DMS53 (cell line): ENCODE measurements around the gene TXNIP.

Experiments
- DNase-seq: peaks from one replicate; lab custom pipeline; 2025; lab: John Stamatoyannopoulos, UW

Gene TXNIP

DNA sequence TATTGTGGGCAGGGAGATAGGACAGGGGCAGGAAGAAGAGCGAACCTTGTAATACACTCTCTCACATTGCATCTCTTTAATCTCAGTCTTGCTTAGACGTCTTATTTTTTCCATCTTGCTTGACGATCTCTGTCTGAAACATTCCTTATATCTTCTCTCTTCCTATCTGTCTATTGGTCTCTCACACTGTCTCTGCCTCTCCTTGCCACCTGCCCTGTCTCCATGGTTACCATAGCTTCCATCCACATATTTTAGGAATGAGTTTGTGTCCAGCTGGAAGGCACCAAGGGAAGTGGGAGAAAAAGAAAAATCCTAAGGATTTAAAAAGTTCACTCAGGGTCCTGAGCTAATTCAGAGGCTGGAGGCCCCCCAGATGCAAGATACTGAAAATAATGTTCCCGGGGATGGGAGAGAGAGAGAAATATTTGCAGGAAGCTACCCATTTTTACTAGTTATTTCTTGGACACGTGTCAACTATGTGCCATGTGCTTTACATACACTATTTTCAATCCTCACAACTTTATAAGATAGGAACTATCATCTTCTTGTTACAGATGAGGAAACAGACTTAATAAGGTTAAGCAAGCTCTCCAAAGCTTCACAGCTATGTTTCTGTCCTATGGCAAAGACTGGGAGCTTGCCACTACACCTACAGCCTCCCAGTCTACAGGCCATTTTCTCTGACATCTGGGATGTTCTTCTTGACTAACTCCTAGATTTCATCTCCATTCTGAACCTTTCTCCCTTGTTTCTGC, 32.9 kb downstream of the TXNIP start:
- DNase-seq = peak; percentile 84

DNA sequence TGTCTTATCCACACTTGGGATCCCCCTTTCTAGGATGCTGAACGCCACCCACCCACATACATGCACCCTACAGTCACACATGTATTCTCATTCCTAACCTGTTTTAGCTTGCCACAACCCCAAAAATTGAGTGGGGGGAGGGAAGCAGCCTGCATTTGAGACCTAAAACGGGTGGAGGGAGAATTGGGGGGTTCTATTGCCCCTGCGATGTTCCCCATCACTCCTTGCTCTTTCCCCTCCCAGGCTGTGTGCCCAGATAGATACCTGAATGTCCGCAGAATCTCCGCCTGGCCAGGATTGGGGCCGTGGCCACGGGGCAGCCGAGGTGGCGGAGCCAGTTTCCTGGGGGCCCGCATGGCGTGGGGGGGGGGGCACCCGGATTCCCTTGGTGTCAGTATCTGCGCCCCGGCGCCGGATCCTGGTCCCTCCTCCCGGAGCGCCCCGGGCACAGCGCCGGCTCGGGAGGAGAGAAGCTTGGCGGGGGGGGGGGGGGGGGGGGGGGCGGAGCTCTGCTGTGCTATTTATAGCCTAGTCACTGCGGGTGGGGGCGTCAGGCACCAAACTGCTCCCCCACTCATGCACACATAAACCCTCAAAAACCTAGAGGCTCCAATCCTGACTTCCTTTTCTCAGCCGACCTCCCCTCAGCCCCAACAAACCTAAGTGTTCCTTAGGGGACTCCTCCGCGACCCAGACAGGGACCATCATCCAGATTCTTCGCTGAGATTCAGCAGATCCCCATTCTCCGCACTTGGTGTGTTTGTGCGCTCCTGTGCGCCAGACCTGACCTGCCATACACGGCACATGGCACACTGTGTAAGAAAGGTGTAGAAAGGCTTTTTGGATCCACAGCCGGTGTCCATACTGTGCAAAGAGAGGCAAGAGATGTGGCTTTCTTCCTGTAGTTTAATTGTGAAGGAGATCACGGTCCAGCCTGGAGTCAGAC, 33.9 kb downstream of the TXNIP start:
- DNase-seq = peak; percentile 66

DNA sequence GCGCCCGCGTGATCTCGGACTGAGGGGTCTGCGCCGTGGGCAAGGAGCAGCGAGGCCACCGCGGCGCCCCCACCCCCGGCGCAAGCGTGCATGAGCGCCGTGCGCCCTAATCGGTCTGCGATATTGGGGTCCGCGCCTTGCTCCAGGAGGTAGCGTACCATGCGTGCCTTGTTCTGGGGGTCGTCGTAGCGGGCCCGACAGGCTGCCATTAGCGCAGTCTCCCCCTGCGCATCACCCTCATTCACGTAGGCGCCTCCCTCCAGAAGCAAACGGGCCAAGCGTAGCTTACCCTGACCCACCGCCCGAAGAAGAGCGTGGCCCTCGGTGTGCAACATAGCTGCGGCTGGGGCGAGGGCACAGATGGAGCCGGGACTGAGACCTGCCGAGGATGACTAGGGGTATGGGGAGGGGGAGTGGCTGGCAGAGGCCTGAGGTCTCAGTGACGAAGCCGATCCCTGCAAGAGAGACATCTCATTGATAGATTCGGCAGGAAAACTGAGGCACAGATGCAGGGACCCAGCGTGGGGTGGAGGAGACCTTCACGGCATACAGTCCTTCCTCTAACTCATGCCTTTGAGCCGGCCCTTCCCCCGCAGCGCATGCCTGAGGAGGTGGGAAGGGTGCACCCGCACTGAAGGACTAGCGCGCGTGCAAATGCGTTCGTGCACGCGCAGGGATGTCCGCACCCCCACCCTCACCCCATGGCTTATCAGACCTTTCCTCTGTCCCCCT, 34.8 kb downstream of the TXNIP start:
- peak; percentile 63 for DNase-seq

DNA sequence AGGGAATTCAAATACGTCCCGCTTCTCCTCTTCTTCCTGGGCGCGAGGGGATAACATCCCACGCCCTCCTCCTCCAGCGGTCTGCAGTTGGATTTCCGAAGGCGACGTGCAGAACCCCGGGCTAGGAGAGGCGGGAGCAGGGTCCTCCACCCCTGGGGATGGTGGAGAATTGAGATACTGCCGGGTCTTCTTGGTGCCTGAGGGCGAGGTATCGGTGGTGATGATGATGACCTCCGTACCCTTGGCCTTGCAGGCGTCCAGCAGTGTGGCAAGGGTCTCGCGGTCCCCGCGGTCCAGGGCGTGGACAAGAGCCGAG, 35.3 kb downstream of the TXNIP start:
- DNase-seq = peak; percentile 34

DNA sequence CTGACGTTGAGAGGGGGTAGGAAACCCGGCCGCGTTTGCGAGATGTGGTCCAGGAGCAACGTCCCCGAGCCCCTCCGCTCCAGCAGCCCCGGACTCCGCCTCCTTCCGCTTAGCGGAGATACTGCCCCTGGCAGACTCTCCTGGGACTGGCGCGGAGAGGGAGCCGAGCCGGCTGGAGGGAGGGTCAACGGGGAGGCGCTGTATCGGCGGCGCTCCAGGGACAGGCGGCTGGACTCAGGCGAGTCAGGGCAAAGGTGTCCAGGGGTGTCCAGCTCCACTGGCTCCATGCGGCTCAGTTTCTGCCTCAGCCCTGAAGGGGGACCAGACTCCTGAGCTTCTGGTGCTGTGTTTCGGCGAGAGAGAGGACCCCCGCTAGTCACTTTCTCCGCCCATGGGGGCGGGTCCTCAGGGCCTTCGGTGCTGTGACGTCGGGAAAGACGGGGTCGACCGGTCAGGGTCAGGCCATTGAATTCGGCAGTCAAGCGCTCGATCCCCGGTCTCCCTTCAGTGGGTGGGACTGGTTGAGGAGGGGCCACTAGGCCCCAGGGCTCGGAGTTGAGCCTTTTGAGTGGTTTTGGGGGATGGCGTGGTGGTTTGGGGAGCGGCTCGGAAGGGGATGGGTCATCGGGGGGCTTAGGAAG, 35.8 kb downstream of the TXNIP start:
- peak; percentile 83 for DNase-seq

DNA sequence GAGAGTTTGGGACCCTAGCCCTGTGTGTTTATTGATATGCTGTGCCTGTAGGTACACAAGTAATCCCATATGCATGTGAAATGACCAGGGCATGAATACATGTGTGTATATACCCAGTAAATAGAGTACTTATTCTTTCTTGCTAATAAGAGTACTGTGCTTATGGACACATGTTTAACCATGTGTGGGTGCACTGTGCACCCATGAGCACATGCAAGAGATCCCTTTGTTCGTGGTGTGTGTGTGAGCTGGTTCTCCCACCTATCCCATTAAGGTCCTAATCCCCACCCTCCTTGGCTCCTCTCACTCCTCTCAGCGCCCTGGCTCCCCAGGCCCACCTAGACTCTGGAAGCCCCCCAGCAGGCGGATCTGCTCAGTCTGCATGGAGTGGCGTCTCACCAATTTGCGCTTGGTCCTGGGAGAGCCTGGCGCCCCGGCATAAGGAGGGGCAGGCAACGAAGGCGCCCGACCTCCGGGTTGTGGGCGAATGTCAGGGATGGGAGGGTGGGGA, 36.4 kb downstream of the TXNIP start:
- peak; percentile 36 for DNase-seq

DNA sequence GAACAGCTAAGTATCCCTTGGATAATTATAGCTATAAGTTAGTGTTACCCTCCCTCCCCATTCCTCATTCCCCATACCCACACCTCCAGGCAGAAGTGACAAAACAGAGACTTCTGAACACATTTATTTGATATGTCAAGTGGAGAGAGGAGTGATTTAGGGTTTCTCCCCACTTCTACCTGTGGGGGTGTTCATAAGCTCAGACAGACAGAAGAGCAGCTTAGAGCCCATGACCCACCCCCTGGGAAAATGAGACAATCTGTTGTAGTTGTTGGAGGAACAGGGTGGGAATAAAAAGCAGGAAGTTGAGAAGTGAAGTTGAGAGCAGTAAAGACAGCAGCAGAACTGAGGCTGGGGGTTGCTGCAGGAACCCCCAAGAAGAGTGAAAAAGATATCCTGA, 37.0 kb downstream of the TXNIP start:
- no peak for DNase-seq

DNA sequence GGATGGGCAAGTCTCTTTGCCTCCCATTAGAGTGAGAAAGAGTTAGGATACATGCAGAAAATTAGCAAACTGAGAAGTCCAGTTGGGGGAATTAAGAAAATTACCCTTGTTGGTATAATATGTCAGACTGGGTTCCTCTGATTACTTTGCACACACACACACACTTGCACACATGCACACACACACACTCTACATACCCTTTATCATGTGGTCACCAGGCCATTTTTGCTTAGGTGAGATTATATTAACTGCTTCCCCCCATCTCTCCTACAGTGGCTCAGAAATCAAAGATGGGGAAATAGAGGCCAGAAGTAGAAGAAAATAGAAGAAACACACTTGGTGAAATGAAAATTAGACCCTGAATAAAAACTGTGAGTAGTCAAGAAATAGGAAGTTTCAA, 37.6 kb downstream of the TXNIP start:
- no peak for DNase-seq

DNA sequence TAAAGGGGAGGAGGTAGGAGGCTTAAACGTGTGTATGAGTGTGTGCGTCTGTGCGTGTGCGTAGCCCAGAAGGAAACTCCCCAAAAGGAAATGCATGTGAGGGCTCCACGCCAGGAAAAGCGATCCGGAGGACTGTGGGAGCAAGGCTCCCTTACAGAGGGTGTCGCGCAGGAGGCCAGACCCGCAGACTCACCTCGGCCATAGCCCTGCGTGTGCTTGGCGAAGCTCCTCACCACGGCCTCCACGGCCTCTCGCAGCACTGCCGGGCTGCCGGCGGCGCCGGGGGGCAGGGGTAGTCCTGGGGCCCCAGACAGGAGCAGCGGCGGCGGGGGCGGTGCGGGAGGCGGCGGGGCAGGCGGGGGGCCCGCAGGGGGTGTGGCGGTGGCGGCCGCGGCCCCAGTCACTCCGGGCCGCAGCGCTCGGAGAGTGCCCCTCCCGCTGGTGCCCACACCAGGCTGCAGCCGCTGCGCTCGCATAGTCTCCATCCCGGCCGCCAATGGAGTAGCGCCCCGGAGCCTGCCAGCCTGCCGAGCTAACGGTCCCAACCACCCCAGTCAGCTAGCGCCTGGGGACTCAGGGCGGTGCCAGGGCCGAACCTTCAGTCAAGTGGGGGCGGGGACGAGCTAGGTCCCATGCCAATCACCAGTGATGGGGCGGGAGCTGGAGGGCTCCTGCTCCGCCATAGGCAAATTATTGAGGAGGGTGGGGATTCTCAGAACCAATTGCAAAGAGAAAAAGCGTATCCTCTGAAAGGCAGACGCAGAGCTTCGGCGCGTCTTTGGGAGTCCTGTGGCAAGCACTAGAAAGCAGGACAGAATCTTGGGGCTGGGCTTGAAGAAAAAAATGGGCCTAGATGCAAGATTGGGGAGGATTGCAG, 38.7 kb downstream of the TXNIP start, which contains the start of gene LIX1L:
Gene LIX1L, minus strand, starts transcription at position 575 of the 877 bp plus-strand sequence. Its CDS starts 90 bp downstream, at position 485.
- peak; percentile 99 for DNase-seq

DNA sequence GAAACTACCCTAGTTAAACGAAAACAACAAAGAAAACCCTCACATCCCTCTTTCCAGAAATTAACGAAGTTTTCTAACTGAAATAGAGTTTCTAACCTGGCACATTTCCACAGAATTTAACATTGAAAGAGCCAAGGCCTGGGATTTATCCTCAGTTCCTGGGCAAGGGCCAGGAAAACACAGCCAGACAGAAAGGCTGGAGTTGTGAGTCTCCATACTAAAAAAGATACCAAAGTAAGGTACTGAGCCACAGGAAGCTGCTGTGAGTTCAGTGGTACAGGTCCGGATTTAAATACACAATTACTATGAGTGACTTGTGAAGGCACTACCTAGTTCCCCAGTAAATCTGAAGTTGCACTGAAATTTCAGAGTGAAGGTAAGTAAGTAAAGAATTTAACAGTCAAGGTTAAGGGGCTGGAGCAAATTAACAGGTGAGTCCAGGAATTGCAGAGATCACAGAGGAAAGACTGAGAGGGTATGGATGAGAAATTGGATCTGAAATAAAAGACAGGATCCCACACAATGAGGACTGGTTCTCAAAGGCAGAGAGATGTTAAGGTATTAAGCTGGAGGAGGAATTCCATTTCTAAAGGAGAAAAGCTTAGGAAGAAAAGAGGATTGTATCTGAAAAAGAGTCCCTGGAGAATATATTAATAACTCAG, 39.5 kb downstream of the TXNIP start:
- peak; percentile 40 for DNase-seq

DNA sequence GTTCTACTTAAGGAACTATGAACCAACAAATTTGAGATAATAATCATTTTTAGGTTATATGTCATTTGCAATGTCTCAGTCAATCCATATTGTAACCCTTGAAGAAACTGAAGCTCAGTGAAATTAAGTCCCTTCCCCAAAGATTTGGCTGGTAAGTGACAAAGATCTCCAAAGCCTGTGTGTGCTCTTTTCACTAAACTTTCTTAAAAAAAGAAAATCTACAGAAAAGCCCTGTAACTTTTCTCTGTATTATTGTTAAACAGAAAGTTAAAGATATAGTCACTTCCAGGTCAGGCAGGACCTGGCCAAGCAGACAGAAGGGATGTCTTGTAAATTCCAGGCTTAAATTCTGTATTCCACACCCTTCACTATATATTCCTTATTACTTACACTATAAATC, 40.0 kb downstream of the TXNIP start:
- no peak for DNase-seq

DNA sequence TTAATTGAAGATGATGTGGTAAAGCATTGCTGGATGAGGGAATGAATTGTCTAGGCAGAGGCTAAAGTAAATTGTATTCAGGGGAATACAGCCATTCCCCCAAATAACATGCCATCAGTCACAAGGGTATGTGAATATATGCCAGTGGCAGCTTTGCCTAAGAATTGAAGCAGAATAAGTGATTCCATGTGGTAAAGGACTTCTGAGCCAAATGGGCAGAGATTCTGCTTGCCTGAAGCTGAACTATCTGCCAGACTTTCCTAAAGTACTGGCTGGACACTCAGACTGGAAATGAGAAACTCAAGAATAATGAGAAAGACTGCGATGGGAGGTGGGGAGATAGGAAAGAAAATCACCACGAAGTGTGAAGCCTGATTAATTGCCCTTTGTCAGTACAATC, 40.9 kb downstream of the TXNIP start:
- DNase-seq = no peak

DNA sequence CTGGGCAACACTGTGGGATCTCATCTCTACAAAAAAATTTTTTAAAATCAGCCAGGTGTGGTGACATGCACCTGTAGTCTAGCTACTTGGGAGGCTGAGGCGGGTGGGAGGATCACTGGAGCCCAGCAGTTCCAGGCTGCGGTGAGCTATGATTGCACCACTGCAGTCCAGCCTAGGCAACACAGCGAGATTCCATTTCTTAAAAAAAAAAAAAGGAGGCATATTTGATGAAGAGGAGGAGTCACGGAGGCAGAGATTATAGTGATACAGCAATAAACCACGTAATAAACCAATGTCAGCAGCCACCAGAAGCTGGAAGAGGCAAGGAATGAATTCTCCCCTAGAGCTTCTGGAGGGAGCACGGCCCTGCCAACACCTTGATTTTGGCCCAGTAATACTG, 42.5 kb downstream of the TXNIP start:
- no peak for DNase-seq

DNA sequence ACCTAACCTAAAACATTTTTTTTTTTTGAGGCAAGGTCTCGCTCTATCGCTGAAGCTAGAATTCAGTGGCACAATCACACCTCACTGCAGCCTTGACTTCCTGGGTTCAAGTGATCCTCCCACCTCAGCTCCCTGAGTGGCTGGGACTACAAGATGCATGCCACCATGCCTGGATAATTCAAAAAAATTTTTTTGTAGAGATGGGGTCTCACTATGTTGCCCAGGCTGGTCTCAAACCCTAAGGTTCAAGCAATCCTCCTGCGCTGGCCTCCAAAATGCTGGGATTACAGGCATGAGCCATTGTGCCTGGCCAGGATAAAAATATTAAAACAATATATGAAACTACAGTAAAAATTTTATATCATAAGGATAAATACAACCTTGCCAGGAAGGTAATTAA, 43.5 kb downstream of the TXNIP start:
- DNase-seq = no peak

DNA sequence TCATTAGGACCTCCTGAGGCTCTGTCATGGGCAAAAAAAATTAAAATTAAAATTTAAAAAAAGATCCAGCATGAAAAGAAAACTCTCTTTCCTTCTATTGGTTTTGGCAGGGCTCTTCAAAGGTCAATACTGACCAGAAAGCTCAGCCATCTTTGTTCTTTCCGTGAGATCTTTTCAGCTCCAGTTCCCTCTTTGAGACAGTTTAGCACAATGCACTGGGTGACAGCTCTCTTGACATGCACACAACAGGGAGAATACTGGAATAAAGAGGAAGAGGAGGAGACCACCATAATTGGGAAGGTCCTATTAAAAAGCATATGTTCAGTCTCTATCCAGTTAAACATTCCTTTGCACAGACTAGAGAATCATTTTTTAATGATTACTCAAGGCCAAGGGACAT, 44.9 kb downstream of the TXNIP start:
- DNase-seq = no peak

DNA sequence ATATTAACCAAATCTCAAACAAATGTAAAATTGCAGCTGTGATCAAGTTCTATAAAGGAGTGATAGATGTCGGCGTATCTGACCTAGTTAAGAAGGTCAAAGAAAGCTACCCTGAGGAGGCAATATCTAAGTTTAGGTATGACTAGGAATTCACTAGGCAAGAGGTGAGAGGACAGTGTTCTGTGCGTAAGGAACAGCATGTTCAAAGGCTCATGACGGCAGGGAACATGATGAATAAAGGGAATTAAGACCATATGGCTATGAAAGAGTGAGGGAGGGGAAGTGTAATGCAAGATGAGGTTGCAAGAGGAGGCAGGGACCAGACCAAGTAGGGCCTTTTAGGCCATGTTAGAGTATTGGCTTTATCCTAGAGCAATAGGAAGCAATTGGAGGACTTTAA, 47.2 kb downstream of the TXNIP start:
- no peak for DNase-seq

DNA sequence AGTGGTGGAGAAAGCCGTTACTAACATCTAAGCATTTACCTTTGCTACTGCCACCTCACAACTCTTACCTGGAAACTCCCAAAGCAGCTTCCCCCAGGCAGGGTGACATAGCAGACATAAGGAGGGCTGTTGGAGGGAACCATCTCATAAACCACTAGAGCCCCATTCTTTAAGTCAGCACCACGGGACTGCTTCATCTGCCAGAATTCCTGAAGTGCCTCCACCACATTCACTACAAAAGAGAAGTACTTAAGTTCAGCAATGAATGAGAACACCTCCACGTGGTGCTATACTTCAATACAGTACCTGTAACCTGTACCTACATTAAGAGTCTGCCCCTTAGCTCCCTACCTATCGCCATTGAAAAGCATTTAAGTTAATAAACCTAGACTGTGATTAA, 48.8 kb downstream of the TXNIP start:
- no peak for DNase-seq

DNA sequence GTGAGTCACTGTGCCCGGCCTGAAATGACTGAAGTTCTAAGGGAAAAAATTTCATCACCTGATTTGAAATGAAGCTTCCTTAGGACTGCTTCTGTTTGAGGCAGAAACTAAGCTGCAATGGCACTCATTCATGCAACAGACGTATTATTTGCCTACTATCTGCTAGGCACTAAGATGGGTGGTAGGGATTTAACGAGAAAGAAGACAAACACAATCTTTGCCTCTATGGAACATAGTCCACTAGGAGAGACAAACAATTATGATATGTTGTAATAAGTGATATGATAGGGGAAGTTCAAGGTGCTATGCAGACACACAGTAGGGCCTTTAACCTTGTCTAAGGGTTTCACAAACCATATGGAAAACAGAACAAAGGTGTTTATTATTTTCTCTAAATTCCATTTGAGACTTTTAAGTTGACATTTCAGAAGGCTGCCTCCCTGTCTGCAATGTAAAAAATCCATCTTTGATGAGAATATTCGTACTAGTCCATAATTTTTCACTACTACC, 49.8 kb downstream of the TXNIP start:
- DNase-seq = no peak

DNA sequence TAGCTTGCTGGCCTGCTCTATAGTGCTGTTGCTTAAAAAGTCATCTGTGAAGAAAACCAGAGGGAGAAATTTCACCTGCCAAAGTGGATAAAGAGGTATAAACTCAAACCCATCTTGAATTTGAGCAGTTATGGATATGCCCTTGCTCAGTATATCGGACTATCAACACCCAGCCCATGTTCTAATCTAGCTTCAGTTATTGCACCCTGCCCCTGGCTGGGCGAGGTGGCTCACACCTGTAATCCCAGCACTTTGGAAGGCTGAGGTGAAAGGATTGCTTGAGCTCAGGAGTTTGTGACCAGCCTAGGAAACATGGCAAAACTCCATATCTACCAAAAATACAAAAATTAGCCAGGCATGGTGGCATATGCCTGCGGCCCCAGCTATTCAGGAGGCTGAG, 51.8 kb downstream of the TXNIP start:
- no peak for DNase-seq

DNA sequence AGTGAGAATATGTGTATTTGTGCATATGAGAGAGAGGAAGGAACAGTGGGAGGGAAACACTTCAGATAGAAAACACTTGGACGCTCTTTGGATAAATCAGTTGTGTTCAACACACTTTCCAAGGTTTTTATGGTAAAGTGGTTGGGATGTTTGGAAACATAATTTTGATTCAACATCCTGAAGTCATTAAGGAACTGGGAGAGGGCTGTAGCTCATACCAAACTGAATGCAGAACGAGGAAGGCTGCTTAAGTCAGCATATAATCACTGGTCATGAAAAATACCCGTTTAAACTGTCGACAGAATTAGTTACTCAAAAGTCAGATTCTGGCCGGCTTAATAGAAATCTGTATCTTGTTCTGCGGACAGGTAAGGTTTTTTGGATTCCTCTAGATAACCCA, 53.5 kb downstream of the TXNIP start:
- no peak for DNase-seq
